Tibial nerve (tissue), 3 donors: ENCODE data around the gene TSHZ3.

Source experiments
- POLR2A ChIP-seq, 2 donors: fragments of 450-650 bp; IDR thresholded peaks; one replicate each; pipeline ENCODE4 v1.6.1; 2017; ENCODE audit warnings: antibody characterized with exemption in 2 of 2, mild to moderate bottlenecking in 2 of 2, moderate library complexity in 2 of 2
- TF ChIP-seq, protein P1 (sequence below), 5 experiments: fragments of 200-600 bp in 3 of 5; fragments of 450-650 bp in 2 of 5; sonication (generic) in 3 of 5; IDR thresholded peaks; one replicate each; pipeline ENCODE4 v1.5.1; 2016 to 2019; ENCODE audit warnings: antibody characterized with exemption in 5 of 5, mild to moderate bottlenecking in 3 of 5, moderate library complexity in 2 of 5

- TF ChIP-seq, protein P1, sequence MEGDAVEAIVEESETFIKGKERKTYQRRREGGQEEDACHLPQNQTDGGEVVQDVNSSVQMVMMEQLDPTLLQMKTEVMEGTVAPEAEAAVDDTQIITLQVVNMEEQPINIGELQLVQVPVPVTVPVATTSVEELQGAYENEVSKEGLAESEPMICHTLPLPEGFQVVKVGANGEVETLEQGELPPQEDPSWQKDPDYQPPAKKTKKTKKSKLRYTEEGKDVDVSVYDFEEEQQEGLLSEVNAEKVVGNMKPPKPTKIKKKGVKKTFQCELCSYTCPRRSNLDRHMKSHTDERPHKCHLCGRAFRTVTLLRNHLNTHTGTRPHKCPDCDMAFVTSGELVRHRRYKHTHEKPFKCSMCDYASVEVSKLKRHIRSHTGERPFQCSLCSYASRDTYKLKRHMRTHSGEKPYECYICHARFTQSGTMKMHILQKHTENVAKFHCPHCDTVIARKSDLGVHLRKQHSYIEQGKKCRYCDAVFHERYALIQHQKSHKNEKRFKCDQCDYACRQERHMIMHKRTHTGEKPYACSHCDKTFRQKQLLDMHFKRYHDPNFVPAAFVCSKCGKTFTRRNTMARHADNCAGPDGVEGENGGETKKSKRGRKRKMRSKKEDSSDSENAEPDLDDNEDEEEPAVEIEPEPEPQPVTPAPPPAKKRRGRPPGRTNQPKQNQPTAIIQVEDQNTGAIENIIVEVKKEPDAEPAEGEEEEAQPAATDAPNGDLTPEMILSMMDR (IDR thresholded peaks at IDR 0.05), result no peak
- no peak for TF ChIP-seq POLR2A (IDR thresholded peaks at IDR 0.05)
Measured at GRCh38 chr19:31342926-31343325, 6.3 kb downstream of the TSHZ3 start.
